Fibroblast of lung (primary cell): ENCODE data around the gene RDH11.

Experiments
- EZH2 ChIP-seq: IDR thresholded peaks from 2 replicates; pipeline ENCODE4 v1.5.1; 2012; ENCODE audit warnings: low read length, control low read depth, mild to moderate bottlenecking; ENCODE audit errors: missing control alignments
- TF ChIP-seq, protein P1 (sequence below), 2 donors: IDR thresholded peaks in 1 of 2; conservative IDR thresholded peaks in 1 of 2; 1 replicate in 1 of 2; 2 replicates in 1 of 2; pipeline ENCODE4 v1.5.1; 2011 to 2012; ENCODE audit warnings: low read length in 2 of 2, control low read depth in 1 of 2, inconsistent platforms in 1 of 2, low read depth in 1 of 2, mild to moderate bottlenecking in 1 of 2

DNA sequence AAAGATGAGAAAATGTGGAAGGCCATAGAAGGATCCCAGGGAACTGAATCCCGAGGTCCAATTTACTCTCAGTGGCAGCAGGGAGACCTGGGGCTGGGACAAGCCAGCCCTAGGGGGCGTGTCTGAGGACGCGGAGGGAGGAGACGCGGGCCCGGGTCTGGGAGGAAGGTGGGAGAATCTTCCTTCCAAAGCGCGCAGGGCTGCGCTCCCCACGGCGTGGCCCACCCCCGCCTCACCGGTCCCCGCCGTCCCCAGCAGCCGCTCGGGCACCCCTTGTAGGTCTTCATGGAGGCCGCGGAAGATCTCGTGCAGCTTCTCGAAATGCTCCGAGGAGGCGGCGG is 21.5 kb downstream of the RDH11 start:
- no peak for TF ChIP-seq EZH2
- TF ChIP-seq, protein P1, sequence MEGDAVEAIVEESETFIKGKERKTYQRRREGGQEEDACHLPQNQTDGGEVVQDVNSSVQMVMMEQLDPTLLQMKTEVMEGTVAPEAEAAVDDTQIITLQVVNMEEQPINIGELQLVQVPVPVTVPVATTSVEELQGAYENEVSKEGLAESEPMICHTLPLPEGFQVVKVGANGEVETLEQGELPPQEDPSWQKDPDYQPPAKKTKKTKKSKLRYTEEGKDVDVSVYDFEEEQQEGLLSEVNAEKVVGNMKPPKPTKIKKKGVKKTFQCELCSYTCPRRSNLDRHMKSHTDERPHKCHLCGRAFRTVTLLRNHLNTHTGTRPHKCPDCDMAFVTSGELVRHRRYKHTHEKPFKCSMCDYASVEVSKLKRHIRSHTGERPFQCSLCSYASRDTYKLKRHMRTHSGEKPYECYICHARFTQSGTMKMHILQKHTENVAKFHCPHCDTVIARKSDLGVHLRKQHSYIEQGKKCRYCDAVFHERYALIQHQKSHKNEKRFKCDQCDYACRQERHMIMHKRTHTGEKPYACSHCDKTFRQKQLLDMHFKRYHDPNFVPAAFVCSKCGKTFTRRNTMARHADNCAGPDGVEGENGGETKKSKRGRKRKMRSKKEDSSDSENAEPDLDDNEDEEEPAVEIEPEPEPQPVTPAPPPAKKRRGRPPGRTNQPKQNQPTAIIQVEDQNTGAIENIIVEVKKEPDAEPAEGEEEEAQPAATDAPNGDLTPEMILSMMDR (conservative IDR thresholded peaks at IDR 0.05 in 1 of 2, IDR thresholded peaks at IDR 0.05 in 1 of 2; ENCODE audit: low read depth in 1 of 2, low read length in 2 of 2), result peak in 1 of 2 donors; percentile 21
